Measurements from ENCODE around the gene ERC2.

- TF ChIP-seq, protein P1, sequence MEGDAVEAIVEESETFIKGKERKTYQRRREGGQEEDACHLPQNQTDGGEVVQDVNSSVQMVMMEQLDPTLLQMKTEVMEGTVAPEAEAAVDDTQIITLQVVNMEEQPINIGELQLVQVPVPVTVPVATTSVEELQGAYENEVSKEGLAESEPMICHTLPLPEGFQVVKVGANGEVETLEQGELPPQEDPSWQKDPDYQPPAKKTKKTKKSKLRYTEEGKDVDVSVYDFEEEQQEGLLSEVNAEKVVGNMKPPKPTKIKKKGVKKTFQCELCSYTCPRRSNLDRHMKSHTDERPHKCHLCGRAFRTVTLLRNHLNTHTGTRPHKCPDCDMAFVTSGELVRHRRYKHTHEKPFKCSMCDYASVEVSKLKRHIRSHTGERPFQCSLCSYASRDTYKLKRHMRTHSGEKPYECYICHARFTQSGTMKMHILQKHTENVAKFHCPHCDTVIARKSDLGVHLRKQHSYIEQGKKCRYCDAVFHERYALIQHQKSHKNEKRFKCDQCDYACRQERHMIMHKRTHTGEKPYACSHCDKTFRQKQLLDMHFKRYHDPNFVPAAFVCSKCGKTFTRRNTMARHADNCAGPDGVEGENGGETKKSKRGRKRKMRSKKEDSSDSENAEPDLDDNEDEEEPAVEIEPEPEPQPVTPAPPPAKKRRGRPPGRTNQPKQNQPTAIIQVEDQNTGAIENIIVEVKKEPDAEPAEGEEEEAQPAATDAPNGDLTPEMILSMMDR (IDR thresholded peaks at IDR 0.05; ENCODE audit: low read depth, low read length) = no peak
- no peak for TF ChIP-seq POLR2A (IDR thresholded peaks at IDR 0.05; ENCODE audit: extremely low read depth, insufficient read length)
- no peak for TF ChIP-seq MYC (IDR thresholded peaks at IDR 0.05; ENCODE audit: low read depth, low read length)
- TF ChIP-seq MAX (IDR thresholded peaks at IDR 0.05; ENCODE audit: low read depth, low read length) = no peak
Observed at GRCh38 chr3:56260262-56260661, 208.0 kb downstream of the ERC2 start.

Data from NB4 (cell line).